Memory B cell (primary cell): Measurements from ENCODE around the gene PIF1.

Source experiments
- ATAC-seq: fragments of 150-1000 bp; cut with Tn5 transposase; 2 replicates; pipeline ENCODE4 v1.10.0; 2021; ENCODE audit warnings: low read depth, mild to moderate bottlenecking, moderate library complexity
- DNase-seq, 2 donors: peaks; one replicate each; pipeline ENCODE4 v3.0.0; 2022; ENCODE audit warnings: low spot score in 2 of 2
- H3K27ac Mint-ChIP-seq: one replicate; pipeline ENCODE4 v1.8.0; 2022; ENCODE audit warnings: mild to moderate bottlenecking, moderate library complexity, mixed read lengths
- H3K27me3 Mint-ChIP-seq: one replicate; pipeline ENCODE4 v1.8.0; 2022; ENCODE audit warnings: mixed read lengths
- H3K36me3 Mint-ChIP-seq: one replicate; pipeline ENCODE4 v1.8.0; 2022; ENCODE audit warnings: mild to moderate bottlenecking, mixed read lengths
- H3K4me1 Mint-ChIP-seq: one replicate; pipeline ENCODE4 v1.8.0; 2022; ENCODE audit warnings: mixed read lengths
- H3K4me3 Mint-ChIP-seq: one replicate; pipeline ENCODE4 v1.8.0; 2022; ENCODE audit warnings: mild to moderate bottlenecking, moderate library complexity, mixed read lengths
- H3K9me3 Mint-ChIP-seq: one replicate; pipeline ENCODE4 v1.8.0; 2022; ENCODE audit warnings: mixed read lengths

Gene PIF1, protein sequence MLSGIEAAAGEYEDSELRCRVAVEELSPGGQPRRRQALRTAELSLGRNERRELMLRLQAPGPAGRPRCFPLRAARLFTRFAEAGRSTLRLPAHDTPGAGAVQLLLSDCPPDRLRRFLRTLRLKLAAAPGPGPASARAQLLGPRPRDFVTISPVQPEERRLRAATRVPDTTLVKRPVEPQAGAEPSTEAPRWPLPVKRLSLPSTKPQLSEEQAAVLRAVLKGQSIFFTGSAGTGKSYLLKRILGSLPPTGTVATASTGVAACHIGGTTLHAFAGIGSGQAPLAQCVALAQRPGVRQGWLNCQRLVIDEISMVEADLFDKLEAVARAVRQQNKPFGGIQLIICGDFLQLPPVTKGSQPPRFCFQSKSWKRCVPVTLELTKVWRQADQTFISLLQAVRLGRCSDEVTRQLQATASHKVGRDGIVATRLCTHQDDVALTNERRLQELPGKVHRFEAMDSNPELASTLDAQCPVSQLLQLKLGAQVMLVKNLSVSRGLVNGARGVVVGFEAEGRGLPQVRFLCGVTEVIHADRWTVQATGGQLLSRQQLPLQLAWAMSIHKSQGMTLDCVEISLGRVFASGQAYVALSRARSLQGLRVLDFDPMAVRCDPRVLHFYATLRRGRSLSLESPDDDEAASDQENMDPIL

GRCh38 chr15:64825431-64826294 lies at the start of gene PIF1:
Gene PIF1 (minus strand): TSS chr15:64825647. CDS start chr15:64824335, 1,312 bp downstream.
- Mint-ChIP-seq H3K27ac (peak within 1 kb of the TSS; percentile 81), H3K4me3 (peak within 1 kb of the TSS; percentile 84), H3K9me3 (no peaks in the 10 kb centered on the region), H3K4me1 (peaks cover 32% of the 10 kb centered on the region), H3K36me3 (no peaks in the 10 kb centered on the region), H3K27me3 (peaks cover 4% of the 10 kb centered on the region)
- peak; percentile 69 to 85 for DNase-seq
- peak; percentile 93 for ATAC-seq

- ATAC-seq = no peak
- Mint-ChIP-seq H3K4me1 (peaks cover 14% of the 10 kb centered on the region), H3K4me3 (no peak overlapping the region), H3K27me3 (no peaks in the 10 kb centered on the region), H3K9me3 (no peaks in the 10 kb centered on the region), H3K27ac (no peak overlapping the region), H3K36me3 (peaks cover 15% of the 10 kb centered on the region)
- DNase-seq = no peak
Measured at GRCh38 chr15:64870353-64870752, 44.9 kb upstream of the PIF1 start.

DNA sequence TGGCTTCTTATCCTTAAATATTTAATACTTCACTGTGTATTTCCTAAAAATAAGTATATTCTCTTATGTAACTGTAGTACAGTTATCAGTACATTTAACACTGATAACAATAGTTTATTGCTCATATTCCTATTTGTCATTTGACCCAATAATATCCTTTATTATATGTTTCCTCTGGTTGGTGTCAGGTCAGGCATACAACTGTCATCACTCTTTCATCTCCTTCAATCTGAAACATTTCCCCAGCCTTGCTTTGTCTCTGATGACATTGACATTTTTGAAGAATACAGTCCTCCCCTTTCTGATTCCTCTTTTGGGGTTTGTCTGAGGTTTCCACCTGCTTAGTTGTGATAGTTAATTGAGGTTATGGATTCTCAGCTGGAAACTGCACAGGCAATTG lies 44.1 kb upstream of the PIF1 start:
- Mint-ChIP-seq H3K27me3 (no peaks in the 10 kb centered on the region), H3K27ac (peak overlapping the region; percentile 60), H3K4me1 (peaks cover 11% of the 10 kb centered on the region), H3K36me3 (peaks cover 16% of the 10 kb centered on the region), H3K9me3 (no peaks in the 10 kb centered on the region), H3K4me3 (no peak overlapping the region)
- DNase-seq = no peak
- no peak for ATAC-seq

GRCh38 chr15:64865998-64866520 lies 40.6 kb upstream of the PIF1 start:
- Mint-ChIP-seq H3K9me3 (no peaks in the 10 kb centered on the region), H3K27me3 (no peaks in the 10 kb centered on the region), H3K27ac (peak overlapping the region; percentile 42), H3K36me3 (peaks cover 37% of the 10 kb centered on the region), H3K4me1 (peaks cover 21% of the 10 kb centered on the region), H3K4me3 (no peak overlapping the region)
- DNase-seq = no peak
- ATAC-seq = no peak

DNA sequence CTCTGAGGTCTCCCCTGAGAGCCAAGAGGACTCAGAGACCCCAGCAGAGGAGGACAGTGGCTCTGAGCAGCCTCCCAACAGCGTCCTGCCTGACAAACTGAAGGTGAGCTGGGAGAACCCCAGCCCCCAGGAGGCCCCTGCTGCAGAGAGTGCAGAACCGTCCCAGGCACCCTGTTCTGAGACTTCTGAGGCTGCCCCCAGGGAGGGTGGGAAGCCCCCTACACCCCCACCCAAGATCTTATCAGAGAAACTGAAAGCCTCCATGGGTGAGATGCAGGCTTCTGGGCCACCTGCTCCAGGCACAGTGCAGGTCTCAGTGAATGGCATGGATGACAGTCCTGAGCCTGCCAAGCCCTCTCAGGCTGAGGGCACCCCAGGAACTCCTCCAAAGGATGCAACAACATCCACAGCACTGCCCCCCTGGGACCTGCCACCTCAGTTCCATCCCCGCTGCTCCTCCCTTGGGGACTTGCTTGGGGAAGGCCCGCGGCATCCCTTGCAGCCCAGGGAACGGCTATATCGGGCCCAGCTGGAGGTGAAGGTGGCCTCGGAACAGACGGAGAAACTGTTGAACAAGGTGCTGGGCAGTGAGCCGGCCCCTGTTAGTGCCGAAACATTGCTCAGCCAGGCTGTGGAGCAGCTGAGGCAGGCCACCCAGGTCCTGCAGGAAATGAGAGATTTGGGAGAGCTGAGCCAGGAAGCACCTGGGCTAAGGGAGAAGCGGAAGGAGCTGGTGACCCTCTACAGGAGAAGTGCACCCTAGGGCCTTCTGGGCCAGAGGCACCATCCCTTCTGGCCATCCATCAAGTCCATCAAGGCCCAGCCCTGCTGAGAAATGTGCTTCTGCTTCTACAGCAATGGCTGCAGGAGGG lies 39.9 kb upstream of the PIF1 start:
- peaks cover 39% of the 10 kb centered on the region for H3K36me3 Mint-ChIP-seq
- no peak overlapping the region for H3K4me3 Mint-ChIP-seq
- H3K9me3 Mint-ChIP-seq = no peaks in the 10 kb centered on the region
- H3K4me1 Mint-ChIP-seq = peaks cover 21% of the 10 kb centered on the region
- H3K27ac Mint-ChIP-seq = peak overlapping the region; percentile 73
- H3K27me3 Mint-ChIP-seq = no peaks in the 10 kb centered on the region
- ATAC-seq (peak; percentile 51), DNase-seq (no peak)

DNA sequence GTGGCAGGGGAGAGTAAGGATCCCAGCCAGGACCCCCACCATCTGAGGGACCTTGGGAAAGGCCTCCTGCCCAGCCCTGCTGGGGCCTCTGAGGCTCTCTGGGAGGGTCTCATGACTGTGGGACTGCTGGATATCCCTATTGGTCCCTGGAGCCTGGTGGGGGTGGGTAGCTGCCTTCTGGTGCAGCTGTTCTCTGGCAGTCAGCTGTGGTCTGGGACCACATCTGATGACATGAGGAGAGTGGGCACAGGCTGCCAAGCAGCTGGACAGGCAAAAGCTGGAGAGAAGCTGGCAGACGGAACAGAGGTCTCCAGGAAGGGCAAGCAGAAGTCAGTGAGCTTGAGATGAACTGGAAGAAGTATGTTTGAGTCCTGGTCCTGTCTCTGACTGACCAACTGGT lies 38.6 kb upstream of the PIF1 start:
- DNase-seq = no peak
- peaks cover 15% of the 10 kb centered on the region for H3K4me1 Mint-ChIP-seq
- H3K9me3 Mint-ChIP-seq = no peaks in the 10 kb centered on the region
- peaks cover 35% of the 10 kb centered on the region for H3K36me3 Mint-ChIP-seq
- H3K27me3 Mint-ChIP-seq = no peaks in the 10 kb centered on the region
- no peak overlapping the region for H3K4me3 Mint-ChIP-seq
- no peak for ATAC-seq
- peak overlapping the region; percentile 73 for H3K27ac Mint-ChIP-seq

DNA sequence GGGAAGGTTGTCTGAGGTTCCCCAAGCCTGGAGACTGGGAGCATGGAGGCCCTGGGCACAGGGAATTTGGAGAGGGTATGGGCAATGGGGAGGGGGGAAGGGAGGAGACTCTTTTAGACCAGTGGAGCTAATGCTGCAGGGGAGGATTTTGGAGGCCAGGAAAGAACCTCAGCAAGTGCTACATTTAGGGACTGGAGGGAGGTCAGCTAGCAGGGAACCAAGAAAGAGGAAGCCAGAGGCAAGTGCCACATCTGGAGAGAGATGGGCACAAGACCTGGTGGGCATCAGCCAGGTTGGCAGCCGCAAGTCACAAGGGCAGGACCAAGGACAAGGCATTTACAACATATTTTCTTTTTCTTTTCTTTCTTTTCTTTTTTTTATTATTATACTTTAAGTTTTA lies 37.0 kb upstream of the PIF1 start:
- H3K27me3 Mint-ChIP-seq = no peaks in the 10 kb centered on the region
- DNase-seq (no peak), ATAC-seq (no peak)
- no peak overlapping the region for H3K4me3 Mint-ChIP-seq
- no peaks in the 10 kb centered on the region for H3K9me3 Mint-ChIP-seq
- H3K4me1 Mint-ChIP-seq = peaks cover 27% of the 10 kb centered on the region
- peak overlapping the region; percentile 35 for H3K27ac Mint-ChIP-seq
- peaks cover 36% of the 10 kb centered on the region for H3K36me3 Mint-ChIP-seq

GRCh38 chr15:64861960-64862359 lies 36.5 kb upstream of the PIF1 start:
- peaks cover 34% of the 10 kb centered on the region for H3K36me3 Mint-ChIP-seq
- no peak overlapping the region for H3K4me3 Mint-ChIP-seq
- no peaks in the 10 kb centered on the region for H3K27me3 Mint-ChIP-seq
- peak overlapping the region; percentile 35 for H3K27ac Mint-ChIP-seq
- DNase-seq (no peak), ATAC-seq (no peak)
- H3K4me1 Mint-ChIP-seq = peaks cover 31% of the 10 kb centered on the region
- no peaks in the 10 kb centered on the region for H3K9me3 Mint-ChIP-seq

GRCh38 chr15:64861331-64861730 lies 35.9 kb upstream of the PIF1 start:
- Mint-ChIP-seq H3K4me3 (no peak overlapping the region), H3K9me3 (no peaks in the 10 kb centered on the region), H3K36me3 (peaks cover 35% of the 10 kb centered on the region), H3K27ac (no peak overlapping the region), H3K4me1 (peaks cover 35% of the 10 kb centered on the region), H3K27me3 (no peaks in the 10 kb centered on the region)
- ATAC-seq = no peak
- no peak for DNase-seq

GRCh38 chr15:64859226-64859625 lies 33.8 kb upstream of the PIF1 start:
- Mint-ChIP-seq H3K4me3 (no peak overlapping the region), H3K27me3 (no peaks in the 10 kb centered on the region), H3K4me1 (peaks cover 48% of the 10 kb centered on the region), H3K36me3 (peaks cover 39% of the 10 kb centered on the region), H3K27ac (no peak overlapping the region), H3K9me3 (no peaks in the 10 kb centered on the region)
- DNase-seq = no peak
- no peak for ATAC-seq

DNA sequence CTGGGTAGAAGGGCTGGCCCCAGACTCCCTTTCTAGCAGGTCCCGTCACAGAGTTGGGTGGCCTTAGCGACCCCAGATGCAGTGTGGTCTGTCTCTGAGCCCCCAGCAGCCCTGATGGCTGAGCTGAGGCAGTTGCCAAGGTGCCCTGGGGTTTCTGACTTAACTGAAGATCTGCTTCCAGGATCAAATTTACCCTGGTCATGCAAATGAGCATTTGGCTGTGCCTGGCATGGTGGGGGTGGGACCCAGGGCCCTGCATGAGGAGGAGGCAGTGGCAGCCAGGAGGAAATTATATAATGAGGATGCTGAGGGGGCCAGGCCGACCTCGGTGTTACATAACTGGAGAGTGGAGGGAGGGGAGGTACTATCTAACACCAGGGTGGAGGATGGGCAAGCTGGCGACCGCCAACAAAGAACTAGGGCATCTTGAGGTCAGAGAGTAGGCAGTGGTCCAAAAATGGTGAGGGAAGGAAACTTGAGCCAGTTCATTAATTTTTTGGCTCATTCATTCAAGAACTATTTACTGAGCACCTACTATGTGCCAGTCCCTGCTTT lies 32.7 kb upstream of the PIF1 start:
- Mint-ChIP-seq H3K27me3 (no peaks in the 10 kb centered on the region), H3K27ac (peak overlapping the region; percentile 75), H3K9me3 (no peaks in the 10 kb centered on the region), H3K4me3 (no peak overlapping the region), H3K4me1 (peaks cover 42% of the 10 kb centered on the region), H3K36me3 (peaks cover 36% of the 10 kb centered on the region)
- ATAC-seq = no peak
- no peak for DNase-seq

DNA sequence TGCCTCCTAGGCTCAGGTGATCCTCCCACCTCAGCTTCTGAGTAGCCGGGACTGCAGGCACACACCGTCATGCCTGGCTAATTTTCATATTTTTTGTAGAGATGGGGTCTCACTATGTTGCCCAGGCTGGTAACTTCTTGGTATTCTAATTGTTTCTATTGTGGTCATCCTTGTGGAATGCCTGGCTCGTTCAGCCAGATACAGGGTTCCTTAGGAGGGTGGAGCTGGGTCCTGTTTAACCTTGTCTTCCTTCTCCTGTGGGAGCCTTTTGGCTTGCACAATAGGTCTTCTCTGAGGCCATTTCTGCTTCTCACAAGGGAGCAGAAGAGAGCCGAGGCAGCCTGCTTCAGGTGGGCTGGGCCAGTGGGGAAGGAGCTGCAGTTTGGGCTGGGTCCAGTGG lies 32.0 kb upstream of the PIF1 start:
- peak overlapping the region; percentile 79 for H3K27ac Mint-ChIP-seq
- H3K27me3 Mint-ChIP-seq = no peaks in the 10 kb centered on the region
- no peak overlapping the region for H3K4me3 Mint-ChIP-seq
- DNase-seq (no peak), ATAC-seq (no peak)
- no peaks in the 10 kb centered on the region for H3K9me3 Mint-ChIP-seq
- peaks cover 35% of the 10 kb centered on the region for H3K36me3 Mint-ChIP-seq
- H3K4me1 Mint-ChIP-seq = peaks cover 42% of the 10 kb centered on the region
